ENCODE results near the gene SMYD3.
A peak's percentile ranks its signal among the peaks of the same experiment; 100 is the strongest.

Gene SMYD3

GRCh38 chr1:245969283-245969682, 537.8 kb downstream of the SMYD3 start:
- peak; percentile 90 for DNase-seq (ENCODE audit: low read depth)
- H3K4me3 ChIP-seq (ENCODE audit: low read depth, low read length), result no peak overlapping the region
- no peak for TF ChIP-seq CTCF (conservative IDR thresholded peaks at IDR 0.05; ENCODE audit: low read depth, low read length)

DNA sequence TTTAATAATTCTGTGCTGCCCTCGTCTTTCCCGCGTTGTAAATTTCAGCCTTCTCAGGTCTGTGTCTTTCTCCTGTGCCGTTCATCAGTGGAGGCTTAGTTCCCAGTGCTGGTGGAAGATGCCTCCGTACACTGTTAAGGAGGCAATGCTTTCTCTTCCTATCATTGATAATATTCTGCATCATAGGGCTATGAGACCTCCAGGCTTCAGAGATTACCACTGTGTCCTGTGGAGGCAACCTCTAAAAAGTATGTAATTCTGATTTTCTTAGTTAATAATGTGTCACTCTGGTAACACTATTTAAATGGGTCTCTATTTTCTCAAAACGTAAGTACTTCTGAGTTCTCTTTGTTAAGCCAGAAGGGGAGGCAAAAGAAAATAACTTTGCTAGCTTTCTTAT, 538.3 kb downstream of the SMYD3 start:
- H3K4me3 ChIP-seq (ENCODE audit: low read depth, low read length), result no peak overlapping the region
- TF ChIP-seq CTCF (conservative IDR thresholded peaks at IDR 0.05; ENCODE audit: low read depth, low read length), result no peak
- DNase-seq (ENCODE audit: low read depth), result no peak

DNA sequence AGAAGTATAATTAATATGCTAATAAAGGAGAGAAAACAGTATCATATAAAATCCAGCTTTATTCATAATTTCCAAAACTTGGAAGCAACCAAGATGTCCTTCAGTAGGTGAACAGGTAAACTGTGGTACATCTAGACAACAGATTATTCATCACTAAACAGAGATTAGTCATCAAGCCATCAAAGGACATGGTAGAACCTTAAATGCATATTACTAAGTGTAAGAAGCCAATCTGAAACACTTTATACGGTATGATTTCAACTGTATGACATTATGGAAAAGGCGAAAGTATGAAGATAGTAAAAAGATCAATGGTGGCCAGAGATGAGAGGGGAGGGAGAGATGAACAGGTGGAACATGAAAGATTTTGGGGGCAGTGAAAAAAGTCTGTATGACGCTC, 541.7 kb downstream of the SMYD3 start:
- no peak overlapping the region for H3K4me3 ChIP-seq (ENCODE audit: low read depth, low read length)
- no peak for TF ChIP-seq CTCF (conservative IDR thresholded peaks at IDR 0.05; ENCODE audit: low read depth, low read length)
- DNase-seq (ENCODE audit: low read depth), result no peak

DNA sequence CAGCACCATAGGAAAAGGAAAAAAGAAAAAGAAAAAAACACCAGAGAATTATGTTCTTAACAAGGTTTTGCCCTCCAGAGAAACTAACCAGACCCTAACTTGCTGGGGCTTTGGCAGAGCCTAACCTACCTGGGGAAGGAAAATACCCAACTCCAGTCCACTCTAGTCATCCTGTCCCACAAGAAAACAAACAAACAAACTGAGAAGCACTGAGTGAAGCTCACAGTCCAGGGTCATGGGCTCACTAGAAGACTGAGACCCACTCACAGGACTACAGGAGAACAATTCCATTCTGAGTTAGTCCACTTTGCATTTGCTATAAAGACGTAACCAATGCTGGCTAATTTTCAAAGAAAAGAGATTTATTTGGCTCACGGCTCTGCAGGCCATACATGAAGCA, 543.4 kb downstream of the SMYD3 start:
- TF ChIP-seq CTCF (conservative IDR thresholded peaks at IDR 0.05; ENCODE audit: low read depth, low read length), result no peak
- no peak for DNase-seq (ENCODE audit: low read depth)
- no peak overlapping the region for H3K4me3 ChIP-seq (ENCODE audit: low read depth, low read length)

- no peak overlapping the region for H3K4me3 ChIP-seq (ENCODE audit: low read depth, low read length)
- DNase-seq (ENCODE audit: low read depth), result no peak
- no peak for TF ChIP-seq CTCF (conservative IDR thresholded peaks at IDR 0.05; ENCODE audit: low read depth, low read length)
Observed at GRCh38 chr1:245962453-245962852, 544.6 kb downstream of the SMYD3 start.

DNA sequence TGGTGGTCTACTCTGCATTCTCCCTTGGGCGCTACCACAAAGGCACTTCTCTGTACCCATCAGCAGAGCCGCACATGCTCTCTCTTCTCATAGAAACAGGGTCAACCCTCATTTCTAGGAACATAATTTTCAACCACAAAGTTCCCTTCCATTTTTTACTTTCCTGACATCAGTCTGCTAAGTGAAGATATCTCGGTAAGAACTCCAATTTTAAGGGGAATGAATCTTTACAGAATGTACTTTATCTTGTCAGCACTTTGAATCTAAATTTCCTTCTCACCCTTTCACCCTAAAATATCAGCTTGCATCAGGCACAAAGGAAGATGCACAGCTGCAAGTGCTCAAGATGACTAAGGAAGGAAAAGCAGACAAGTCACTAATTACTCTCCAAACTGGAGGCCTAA, 545.9 kb downstream of the SMYD3 start:
- DNase-seq (ENCODE audit: low read depth), result peak; percentile 64
- no peak for TF ChIP-seq CTCF (conservative IDR thresholded peaks at IDR 0.05; ENCODE audit: low read depth, low read length)

DNA sequence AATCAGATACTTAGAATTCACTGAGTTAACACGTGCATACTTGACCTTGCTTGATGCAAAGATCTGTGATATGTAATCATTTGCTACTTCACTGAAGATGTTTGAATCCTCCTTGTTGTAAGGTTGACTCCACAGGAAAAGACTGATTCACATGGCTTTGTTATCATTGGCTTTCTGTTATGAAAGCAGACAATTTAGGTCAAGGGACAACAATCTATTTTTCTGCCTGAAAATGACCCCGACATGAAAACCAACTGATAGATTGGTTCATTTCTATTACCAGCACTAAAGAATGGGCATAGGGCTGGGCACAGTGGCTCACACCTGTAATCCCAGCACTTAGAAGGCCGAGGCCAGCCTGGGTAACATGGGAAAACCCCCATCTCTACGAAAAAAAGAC, 546.9 kb downstream of the SMYD3 start:
- TF ChIP-seq CTCF (conservative IDR thresholded peaks at IDR 0.05; ENCODE audit: low read depth, low read length), result no peak
- no peak for DNase-seq (ENCODE audit: low read depth)
- H3K4me3 ChIP-seq (ENCODE audit: low read depth, low read length), result no peak overlapping the region

More for the DNA sequence above, 545.9 kb downstream of the SMYD3 start:
- no peak overlapping the region for H3K4me3 ChIP-seq (ENCODE audit: low read depth, low read length)
